SK-N-SH (cell line): ENCODE data around the gene MPP7. TPM values are rescaled to one million over a fixed set of nuclear protein-coding genes. Genes with fewer than 3 reads are reported as not detected.

Experiments used
- CTCF ChIA-PET: fragments of 300-600, 350-600 bp; formaldehyde crosslinking; extraction: SDS; loops from one replicate; lab custom pipeline; 2021; lab: Yijun Ruan, JAX
- POLR2A ChIA-PET: fragments of 350-600 bp; sonication (Branson Sonifier 250); formaldehyde crosslinking; extraction: SDS; loops from one replicate; lab custom pipeline; 2020; ENCODE audit warnings: antibody characterized with exemption, inconsistent platforms; lab: Yijun Ruan, JAX
- DNase-seq: peaks from one replicate; pipeline ENCODE4 v3.0.0; 2012
- H2AFZ ChIP-seq: fragments of 200-600 bp; sonication (generic); 2 replicates; pipeline ENCODE4 v1.8.1; 2016; ENCODE audit warnings: antibody characterized with exemption, mild to moderate bottlenecking, low read depth
- H3F3A ChIP-seq: fragments of 200-600 bp; sonication (generic); replicated peaks from 2 replicates; pipeline ENCODE3; 2016; ENCODE audit warnings: antibody characterized with exemption, mild to moderate bottlenecking; ENCODE audit not compliant: insufficient read depth
- H3K27ac ChIP-seq, 2 experiments: fragments of 200-500 bp in 1 of 2; fragments of 200-600 bp in 1 of 2; sonication (Bioruptor generic) in 1 of 2; sonication (generic), shearing (Covaris generic) in 1 of 2; 2 replicates each; pipeline versions ENCODE4 v1.5.1 to v1.6.1; 2014 to 2016; ENCODE audit warnings: low read depth in 2 of 2, inconsistent platforms in 1 of 2, low read length in 1 of 2, mild to moderate bottlenecking in 1 of 2, mixed read lengths in 1 of 2
- H3K27me3 ChIP-seq: fragments of 200-600 bp; sonication (generic), shearing (Covaris generic); 2 replicates; pipeline ENCODE4 v1.6.1; 2016; ENCODE audit warnings: mixed run types; ENCODE audit not compliant: insufficient read depth
- H3K36me3 ChIP-seq, 2 experiments: fragments of 200-500 bp in 1 of 2; fragments of 200-600 bp in 1 of 2; sonication (Bioruptor generic) in 1 of 2; sonication (generic) in 1 of 2; replicated peaks in 1 of 2; 2 replicates each; pipeline versions ENCODE3 to v1.5.1; 2014 to 2016; ENCODE audit warnings: low read length in 1 of 2, mild to moderate bottlenecking in 1 of 2; ENCODE audit not compliant: insufficient read depth in 2 of 2, control insufficient read depth in 1 of 2
- H3K4me1 ChIP-seq, 2 experiments: fragments of 200-500 bp in 1 of 2; fragments of 200-600 bp in 1 of 2; sonication (Bioruptor generic) in 1 of 2; sonication (generic), shearing (Covaris generic) in 1 of 2; 2 replicates each; pipeline versions ENCODE4 v1.5.1 to v1.6.1; 2014 to 2016; ENCODE audit warnings: low read depth in 1 of 2, low read length in 1 of 2, mixed run types in 1 of 2; ENCODE audit not compliant: insufficient read depth in 2 of 2, control insufficient read depth in 1 of 2
- H3K4me2 ChIP-seq: fragments of 200-600 bp; sonication (generic), shearing (Covaris generic); 2 replicates; pipeline ENCODE4 v1.6.1; 2017; ENCODE audit warnings: mixed run types
- H3K4me3 ChIP-seq, 2 experiments: fragments of 200-500 bp in 1 of 2; fragments of 200-600 bp in 1 of 2; sonication (Bioruptor generic) in 1 of 2; sonication (generic), shearing (Covaris generic) in 1 of 2; 2 replicates each; pipeline versions ENCODE4 v1.5.1 to v1.8.1; 2014 to 2016; ENCODE audit warnings: low read depth in 2 of 2, inconsistent platforms in 1 of 2, low read length in 1 of 2, mild to moderate bottlenecking in 1 of 2, mixed read lengths in 1 of 2, moderate library complexity in 1 of 2
- H3K79me2 ChIP-seq: fragments of 200-600 bp; sonication (generic); 2 replicates; pipeline ENCODE4 v1.8.1; 2017; ENCODE audit warnings: mild to moderate bottlenecking; ENCODE audit not compliant: insufficient read depth
- H3K9ac ChIP-seq: fragments of 200-600 bp; sonication (generic); 2 replicates; pipeline ENCODE4 v1.6.1; 2017; ENCODE audit warnings: mixed run types
- H3K9me2 ChIP-seq: fragments of 200-600 bp; sonication (generic); 2 replicates; pipeline ENCODE4 v1.6.1; 2017; ENCODE audit warnings: mixed run types
- H3K9me3 ChIP-seq: fragments of 200-600 bp; sonication (generic); 2 replicates; pipeline ENCODE4 v1.6.1; 2017; ENCODE audit warnings: mixed run types, mild to moderate bottlenecking, moderate library complexity
- H4K20me1 ChIP-seq: fragments of 200-600 bp; sonication (generic); 2 replicates; pipeline ENCODE4 v1.6.1; 2017; ENCODE audit warnings: mild to moderate bottlenecking, mixed run types; ENCODE audit not compliant: insufficient read depth
- CTCF ChIP-seq: fragments of 200-600 bp; sonication (generic); IDR thresholded peaks from 2 replicates; pipeline ENCODE4 v1.6.1; 2017; ENCODE audit warnings: antibody characterized with exemption, mild to moderate bottlenecking, moderate library complexity
- EZH2phosphoT487 ChIP-seq: fragments of 200-600 bp; sonication (generic); IDR thresholded peaks from 2 replicates; pipeline ENCODE4 v1.6.1; 2017; ENCODE audit warnings: low read depth, mixed run types, mild to moderate bottlenecking, antibody characterized with exemption, moderate library complexity, borderline replicate concordance
- FOXJ3 ChIP-seq: sonication (generic); formaldehyde crosslinking; IDR thresholded peaks from 2 replicates; pipeline ENCODE4 v1.5.1; 2020; ENCODE audit warnings: mild to moderate bottlenecking, missing genetic modification reagents
- GABPA ChIP-seq: IDR thresholded peaks from 2 replicates; pipeline ENCODE4 v1.4.0; 2012; ENCODE audit warnings: low read depth, mild to moderate bottlenecking
- MAX ChIP-seq: IDR thresholded peaks from 2 replicates; pipeline ENCODE4 v1.4.0; 2012; ENCODE audit warnings: low read depth
- POLR2AphosphoS5 ChIP-seq: IDR thresholded peaks from 2 replicates; pipeline ENCODE4 v1.6.1; 2012; ENCODE audit warnings: low read depth, low read length
- RXRA ChIP-seq: IDR thresholded peaks from 2 replicates; pipeline ENCODE4 v1.4.0; 2012; ENCODE audit warnings: low read depth, mild to moderate bottlenecking, borderline replicate concordance
- TAF1 ChIP-seq: IDR thresholded peaks from 2 replicates; pipeline ENCODE4 v1.6.1; 2012; ENCODE audit warnings: low read depth, mild to moderate bottlenecking, low read length, moderate library complexity, borderline replicate concordance
- TCF12 ChIP-seq: IDR thresholded peaks from 2 replicates; pipeline ENCODE4 v1.4.0; 2012
- USF1 ChIP-seq: IDR thresholded peaks from 2 replicates; pipeline ENCODE4 v1.4.0; 2012; ENCODE audit warnings: low read depth, borderline replicate concordance
- YY1 ChIP-seq: IDR thresholded peaks from 2 replicates; pipeline ENCODE4 v1.4.0; 2012; ENCODE audit warnings: low read depth, mild to moderate bottlenecking
- ZBTB33 ChIP-seq: IDR thresholded peaks from 2 replicates; pipeline ENCODE4 v1.4.0; 2012; ENCODE audit warnings: low read depth, borderline replicate concordance
- WGBS: methylation state at CpG from one replicate; pipeline ENCODE4 v1.1.6; 2017; ENCODE audit warnings: low lambda C conversion rate; 5-methylcytosine and 5-hydroxymethylcytosine counted together
- polyA plus RNA-seq, 3 experiments: library from polyadenylated mRNA; depleted of rRNA; stranded (reverse); fragments of >200 nt; gene quantifications; 2 replicates each; pipeline ENCODE4 v1.2.3, GENCODE V29; 2012

MPP7 gene
- polyA plus RNA-seq, 1 of the 3 experiments (the other 2 are of a cell fraction): not detected

- no peaks in the 10 kb centered on the region for H3F3A ChIP-seq
- H3K4me3 ChIP-seq: no peak overlapping the region
- peaks cover 43% of the 10 kb centered on the region for H3K27me3 ChIP-seq
- CTCF ChIA-PET: interaction anchor here (0.7 kb wide), 1 partner anchor 87 kb away, joined by 3 read pairs; no protein-coding TSS in a partner anchor
- H3K4me2 ChIP-seq: no peak overlapping the region
- no peak overlapping the region for H2AFZ ChIP-seq
- no peak for DNase-seq
- H3K36me3 ChIP-seq: no peaks in the 10 kb centered on the region
- H3K9ac ChIP-seq: no peak overlapping the region
- POLR2A ChIA-PET: no interaction called here
- H3K79me2 ChIP-seq: no peaks in the 10 kb centered on the region
- 4% methylated on average over 8 of the region's 8 CpGs for WGBS
- no peaks in the 10 kb centered on the region for H3K9me3 ChIP-seq
- no peaks in the 10 kb centered on the region for H3K4me1 ChIP-seq
- H3K9me2 ChIP-seq: no peaks in the 10 kb centered on the region
- TF ChIP-seq RXRA: no peak
- TF ChIP-seq TAF1: no peak
- no peak for TF ChIP-seq CTCF
- TF ChIP-seq EZH2phosphoT487: no peak
- no peak for TF ChIP-seq FOXJ3 (CRISPR knock-in tag)
- no peak overlapping the region for H3K27ac ChIP-seq
- no peaks in the 10 kb centered on the region for H4K20me1 ChIP-seq
These were observed 8.7 kb downstream of the MPP7 start for GRCh38 chr10:28294169-28294532.

GRCh38 chr10:28293236-28294168 is 9.4 kb downstream of the MPP7 start:
- H3K9me3 ChIP-seq: no peaks in the 10 kb centered on the region
- no peaks in the 10 kb centered on the region for H3K36me3 ChIP-seq
- no peaks in the 10 kb centered on the region for H4K20me1 ChIP-seq
- no peak for DNase-seq
- ChIA-PET POLR2A (no interaction called here), CTCF (interaction anchor here (1.0 kb wide), 1 partner anchor 47 kb away, joined by 3 read pairs; no protein-coding TSS in a partner anchor)
- no peak overlapping the region for H3K9ac ChIP-seq
- no peak overlapping the region for H3K27ac ChIP-seq
- 21% methylated on average over 21 of the region's 21 CpGs for WGBS
- no peak for TF ChIP-seq POLR2AphosphoS5
- no peak overlapping the region for H3K4me2 ChIP-seq
- no peaks in the 10 kb centered on the region for H3K4me1 ChIP-seq
- H3K27me3 ChIP-seq: peaks cover 50% of the 10 kb centered on the region
- H3K79me2 ChIP-seq: no peaks in the 10 kb centered on the region
- no peak overlapping the region for H2AFZ ChIP-seq
- no peaks in the 10 kb centered on the region for H3K9me2 ChIP-seq
- no peaks in the 10 kb centered on the region for H3F3A ChIP-seq
- no peak overlapping the region for H3K4me3 ChIP-seq

GRCh38 chr10:28291881-28292297 is 11.0 kb downstream of the MPP7 start:
- Histone ChIP-seq H3K4me1 (no peaks in the 10 kb centered on the region), H3F3A (no peaks in the 10 kb centered on the region), H3K27ac (no peak overlapping the region), H3K4me2 (no peak overlapping the region), H3K27me3 (peaks cover 41% of the 10 kb centered on the region; the same call in 1 of the 2 replicates), H3K9ac (no peak overlapping the region), H2AFZ (no peak overlapping the region), H4K20me1 (no peaks in the 10 kb centered on the region), H3K9me3 (no peaks in the 10 kb centered on the region), H3K9me2 (no peaks in the 10 kb centered on the region), H3K79me2 (no peaks in the 10 kb centered on the region), H3K36me3 (no peaks in the 10 kb centered on the region), H3K4me3 (no peak overlapping the region)
- 15% methylated on average over 5 of the region's 5 CpGs for WGBS
- ChIA-PET POLR2A (no interaction called here), CTCF (no interaction called here)
- DNase-seq: no peak
- TF ChIP-seq YY1 (no peak), ZBTB33 (no peak), MAX (no peak), CTCF (no peak), USF1 (no peak), EZH2phosphoT487 (no peak), TCF12 (no peak), GABPA (no peak)
